GM04503 (cell line): ENCODE data around the gene CASZ1.

Source experiments
- DNase-seq: peaks from one replicate; pipeline ENCODE4 v3.0.0-alpha.2; 2012; ENCODE audit warnings: low read depth

CASZ1 gene

DNA sequence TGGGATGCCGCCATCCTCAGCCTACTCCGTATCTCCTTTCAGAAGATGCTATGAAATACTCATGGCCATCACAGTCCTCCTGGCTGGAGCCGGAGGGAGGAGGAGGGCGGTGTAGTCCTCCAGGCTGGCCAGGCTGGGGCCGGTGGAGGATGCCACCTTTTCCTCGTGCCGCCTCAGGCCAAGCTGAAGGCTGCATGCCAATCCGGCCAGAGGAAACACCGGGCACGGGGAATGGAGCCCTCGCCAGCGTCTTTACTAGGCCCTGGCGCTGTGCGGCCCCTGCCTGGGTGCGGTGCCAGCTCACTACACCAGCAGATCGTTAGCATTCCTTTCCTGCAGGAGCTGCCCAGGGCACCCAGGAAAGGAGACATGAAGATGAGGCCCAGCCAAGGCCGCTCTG, 70.1 kb downstream of the CASZ1 start:
- DNase-seq = no peak

DNA sequence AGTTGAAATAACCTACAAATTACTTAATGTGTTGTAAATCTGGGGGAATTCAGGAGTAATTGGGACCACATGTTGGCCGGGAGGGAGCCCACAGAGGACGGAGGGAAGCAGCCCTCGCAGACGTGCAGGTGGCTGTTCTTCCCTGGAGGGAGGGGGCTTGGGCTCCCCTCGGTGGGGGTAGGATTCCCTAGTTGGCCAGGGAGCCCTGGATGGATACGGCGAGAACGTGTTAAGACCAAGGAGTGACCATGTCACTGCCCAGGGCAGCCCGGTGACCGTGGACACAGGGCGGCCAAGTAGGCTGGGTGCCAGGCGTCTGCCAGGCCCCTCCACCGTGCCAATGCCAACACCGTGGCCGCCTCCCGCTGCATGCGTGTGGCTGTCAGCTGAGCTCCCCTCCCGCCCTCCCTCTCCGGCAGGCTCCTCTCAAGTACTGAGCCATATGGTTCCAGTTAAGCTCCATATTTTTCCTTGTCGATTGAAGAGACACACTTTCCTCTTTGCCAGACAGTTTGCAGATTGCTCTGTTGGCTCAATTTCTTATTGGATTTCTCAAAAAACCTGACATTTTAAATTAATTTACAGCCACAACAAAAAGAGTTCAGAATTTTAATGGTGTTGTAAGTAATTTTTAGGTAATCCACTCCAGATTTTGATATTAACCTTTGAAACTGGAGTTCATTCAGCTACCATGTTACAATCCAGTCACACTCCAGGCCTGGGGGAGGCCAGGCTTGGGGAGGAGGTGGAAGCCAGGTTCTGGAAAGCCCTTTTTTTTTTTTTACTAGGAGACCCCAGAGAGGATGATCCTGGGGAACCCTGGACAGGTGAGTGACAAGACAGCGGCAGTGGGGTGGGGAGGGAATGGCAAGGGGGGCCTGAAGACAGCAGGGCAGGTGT, 71.2 kb downstream of the CASZ1 start:
- peak; percentile 68 for DNase-seq

DNA sequence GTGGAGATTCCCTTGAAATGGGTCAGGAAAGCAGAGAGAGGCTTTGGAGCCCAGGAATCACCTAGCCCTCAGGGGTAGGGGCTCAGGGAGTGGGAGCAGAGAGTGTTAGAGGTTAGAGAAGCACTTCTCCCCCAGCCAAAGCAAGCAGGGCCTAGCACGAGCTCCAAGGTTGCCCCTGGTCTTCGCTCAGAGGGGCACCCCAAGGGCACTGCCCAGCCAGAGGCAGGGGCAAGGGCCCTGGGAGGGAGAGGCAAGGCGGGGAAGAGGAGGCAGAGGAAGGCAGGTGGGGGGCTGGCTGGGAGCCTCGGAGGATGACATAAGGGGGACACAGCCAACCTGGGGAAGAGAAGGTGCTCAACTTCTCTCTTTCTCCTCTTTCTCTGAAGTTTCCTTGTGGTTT, 71.9 kb downstream of the CASZ1 start:
- DNase-seq = no peak

DNA sequence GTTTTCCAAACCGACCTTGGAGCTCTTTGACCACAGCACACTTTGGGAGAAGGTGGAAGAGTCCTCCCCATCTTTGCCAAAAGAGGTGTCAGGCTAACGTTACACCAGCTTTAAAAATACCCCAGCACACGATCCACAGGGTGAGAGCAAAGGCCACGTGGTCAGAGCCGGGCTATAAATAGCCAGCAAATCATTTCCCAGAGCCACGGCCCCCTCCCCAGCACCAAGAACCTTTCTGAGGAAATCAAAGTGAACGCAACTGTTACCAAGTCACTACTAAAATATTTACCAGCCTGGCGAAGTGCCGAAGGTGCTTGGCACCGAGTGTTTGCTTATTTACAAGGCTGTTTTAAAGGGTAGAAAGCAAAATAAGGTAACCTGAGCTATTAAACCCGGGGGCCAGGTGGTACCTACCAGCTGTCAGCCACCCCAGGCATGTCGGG, 72.4 kb downstream of the CASZ1 start:
- no peak for DNase-seq

DNA sequence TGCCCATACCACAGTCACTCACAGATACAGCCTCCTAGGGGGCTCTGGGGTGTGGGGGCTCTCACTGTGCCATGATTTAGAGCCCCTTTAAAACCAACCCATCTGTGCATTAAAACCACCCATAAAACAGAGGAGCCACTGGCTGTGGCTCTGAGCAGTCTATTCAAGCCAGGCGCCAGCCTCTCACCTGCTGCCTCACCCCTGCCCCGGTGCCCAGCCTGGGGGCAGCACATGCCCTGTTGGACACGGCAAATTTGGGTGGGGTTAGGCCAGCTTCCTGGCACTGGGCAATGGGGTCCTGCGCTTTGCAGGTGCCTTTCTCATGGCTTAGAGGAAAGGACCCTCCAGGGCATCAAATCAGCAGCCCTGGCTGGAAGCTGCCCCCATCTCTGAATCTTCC, 73.1 kb downstream of the CASZ1 start:
- no peak for DNase-seq

DNA sequence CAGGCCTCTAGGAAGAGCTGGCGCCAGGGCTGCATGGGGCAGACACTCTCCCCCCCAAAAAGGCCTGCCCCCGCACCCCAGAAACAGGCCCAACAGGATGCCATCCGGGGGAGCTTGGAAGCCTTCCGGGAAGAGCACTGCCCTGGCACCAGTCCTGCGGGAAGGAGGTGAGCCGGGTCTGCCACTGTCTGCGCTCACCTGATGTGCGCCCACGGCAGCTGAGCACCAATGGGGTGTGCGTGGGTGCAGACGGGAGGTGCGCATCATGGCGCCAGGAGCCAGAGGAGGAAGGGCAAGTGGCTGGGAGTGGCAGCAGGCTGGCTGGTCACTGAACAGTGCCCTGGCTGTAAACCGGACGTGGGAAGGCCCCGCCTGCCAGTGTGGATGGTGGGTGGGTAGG, 73.6 kb downstream of the CASZ1 start:
- DNase-seq = no peak

DNA sequence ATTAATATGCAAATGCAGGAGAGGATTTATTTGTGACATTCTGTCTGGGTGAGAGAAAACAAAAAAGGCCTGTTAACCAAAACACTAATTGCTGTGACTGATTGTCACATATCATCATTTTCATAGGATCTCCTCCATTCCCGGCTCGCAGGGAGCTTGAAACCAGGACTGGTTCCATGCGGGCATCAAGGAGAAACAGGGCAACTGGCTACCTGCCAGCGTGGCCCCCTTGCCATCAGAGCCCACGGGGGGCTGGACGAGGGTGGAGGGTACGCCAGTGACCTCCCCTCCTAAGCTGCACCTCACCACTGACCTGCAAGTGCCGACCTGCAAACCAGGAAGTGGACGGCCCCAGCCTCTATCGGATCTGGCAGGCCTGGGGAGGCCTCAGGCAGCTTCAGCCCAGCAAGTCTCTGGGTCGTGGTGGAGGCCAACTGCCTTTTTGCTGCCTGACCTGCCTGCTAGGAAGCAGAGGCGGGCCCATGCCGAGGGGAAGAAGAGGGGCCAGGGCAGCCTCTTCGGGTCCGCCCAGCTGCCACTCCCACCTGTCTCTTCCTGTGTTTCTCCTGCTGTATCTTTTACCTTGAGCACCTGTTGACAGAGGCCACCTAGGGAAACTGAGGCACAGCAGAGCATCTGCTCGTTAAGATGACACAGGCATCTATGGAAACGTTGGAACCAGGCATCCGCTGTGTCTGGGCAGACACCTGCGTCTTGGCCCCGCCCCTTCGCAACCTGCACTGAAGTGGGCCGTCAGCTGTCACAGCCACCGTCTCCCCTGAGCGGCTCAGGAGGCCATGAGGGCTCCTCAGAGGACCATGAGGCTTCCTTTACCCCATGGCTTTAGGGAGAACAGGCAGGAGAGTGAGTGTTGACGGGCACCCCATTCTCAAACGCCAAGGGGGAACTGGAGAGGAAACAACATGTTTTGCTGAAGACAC, 74.8 kb downstream of the CASZ1 start:
- DNase-seq = no peak

DNA sequence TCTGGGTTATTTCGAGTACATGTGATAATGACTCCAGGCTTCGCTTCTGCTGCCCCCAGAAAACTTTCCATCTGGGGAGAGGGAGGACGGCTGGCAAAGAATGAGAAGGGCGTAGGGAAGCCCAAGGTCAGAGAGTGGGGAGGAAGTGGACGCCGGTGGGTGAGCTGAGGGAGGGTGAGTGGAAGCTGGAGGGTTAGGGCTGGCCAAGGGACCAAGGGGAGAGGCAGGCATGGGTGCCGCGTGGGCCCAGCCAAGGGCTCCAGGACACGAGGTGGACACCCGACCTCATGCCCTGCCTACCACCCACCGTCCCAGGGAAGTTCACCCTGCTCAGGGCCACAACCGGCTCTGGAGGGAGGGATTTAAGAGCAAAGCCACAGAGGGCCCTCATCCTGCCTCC, 75.8 kb downstream of the CASZ1 start:
- no peak for DNase-seq

DNA sequence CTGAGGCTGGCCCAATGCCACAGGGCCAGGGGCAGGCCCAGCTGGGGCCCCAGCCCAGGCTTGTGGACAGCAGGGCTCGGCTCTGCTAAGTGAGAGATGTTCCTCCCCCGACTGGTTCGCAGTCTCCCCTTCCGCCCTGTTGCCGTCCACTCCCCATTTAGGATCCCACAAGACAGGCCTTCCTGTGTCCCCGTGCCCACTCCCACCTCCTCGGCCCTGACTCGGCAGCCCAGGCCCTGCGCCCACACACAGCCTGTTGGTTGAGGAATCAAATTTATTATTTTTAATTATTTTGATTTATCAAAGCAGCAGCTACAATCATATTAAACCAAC, 78.4 kb downstream of the CASZ1 start:
- no peak for DNase-seq

DNA sequence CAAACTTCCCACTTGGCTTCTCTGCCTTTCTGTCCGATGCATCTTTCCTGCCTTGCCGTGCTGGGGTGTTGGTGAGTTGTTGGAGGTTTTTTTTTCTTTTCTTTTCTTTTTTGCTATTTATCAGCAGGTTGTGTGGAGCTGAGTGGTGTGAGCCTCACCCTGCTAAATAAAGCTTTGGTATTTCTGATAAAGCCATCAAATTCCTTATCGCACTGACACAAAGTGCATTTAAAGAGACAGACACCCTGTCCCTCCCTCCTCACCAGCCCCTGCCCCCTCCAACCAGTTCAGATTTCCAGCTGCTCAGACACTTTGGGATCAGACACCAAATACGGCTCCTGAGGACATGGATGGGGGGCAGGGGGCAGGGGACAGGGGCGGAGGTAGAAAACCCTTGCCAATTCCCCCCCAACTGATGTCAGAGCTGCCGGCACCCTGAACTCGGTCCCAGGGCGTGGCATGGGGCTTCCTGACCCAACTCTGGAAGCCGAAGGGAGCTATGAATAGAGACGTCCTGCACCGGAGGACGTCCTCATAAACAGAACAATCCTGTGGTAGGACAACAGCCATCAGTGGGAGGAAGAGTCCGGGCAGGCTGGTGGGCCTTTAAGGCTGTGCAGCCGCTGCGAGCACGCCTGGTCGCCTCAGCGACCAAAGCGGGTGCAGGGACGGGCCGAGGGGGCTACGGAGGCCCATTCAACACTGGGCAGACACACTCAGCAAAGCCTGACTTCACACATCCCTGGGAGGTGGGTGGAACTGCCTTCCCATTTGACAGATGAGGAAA, 79.0 kb downstream of the CASZ1 start:
- DNase-seq = no peak

DNA sequence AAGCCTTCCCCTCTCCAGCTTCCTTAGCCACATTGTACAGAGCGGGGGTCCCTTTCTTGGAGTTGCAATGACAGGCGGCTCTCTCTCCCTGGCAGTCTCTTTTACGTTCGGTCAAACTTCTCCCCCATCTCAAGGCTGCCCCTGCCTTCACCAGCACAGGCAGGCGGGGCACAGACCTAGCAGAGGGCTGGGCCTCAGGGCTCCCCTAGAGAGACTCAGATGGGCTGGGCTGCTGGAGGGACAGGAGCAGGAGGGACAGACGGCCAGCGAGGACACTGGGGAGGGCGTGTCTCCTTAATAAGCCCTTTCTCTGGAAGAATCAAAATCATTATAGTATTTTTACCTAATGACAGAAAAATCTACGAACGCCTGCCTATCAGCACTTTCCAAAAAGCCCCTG, 79.6 kb downstream of the CASZ1 start:
- no peak for DNase-seq

DNA sequence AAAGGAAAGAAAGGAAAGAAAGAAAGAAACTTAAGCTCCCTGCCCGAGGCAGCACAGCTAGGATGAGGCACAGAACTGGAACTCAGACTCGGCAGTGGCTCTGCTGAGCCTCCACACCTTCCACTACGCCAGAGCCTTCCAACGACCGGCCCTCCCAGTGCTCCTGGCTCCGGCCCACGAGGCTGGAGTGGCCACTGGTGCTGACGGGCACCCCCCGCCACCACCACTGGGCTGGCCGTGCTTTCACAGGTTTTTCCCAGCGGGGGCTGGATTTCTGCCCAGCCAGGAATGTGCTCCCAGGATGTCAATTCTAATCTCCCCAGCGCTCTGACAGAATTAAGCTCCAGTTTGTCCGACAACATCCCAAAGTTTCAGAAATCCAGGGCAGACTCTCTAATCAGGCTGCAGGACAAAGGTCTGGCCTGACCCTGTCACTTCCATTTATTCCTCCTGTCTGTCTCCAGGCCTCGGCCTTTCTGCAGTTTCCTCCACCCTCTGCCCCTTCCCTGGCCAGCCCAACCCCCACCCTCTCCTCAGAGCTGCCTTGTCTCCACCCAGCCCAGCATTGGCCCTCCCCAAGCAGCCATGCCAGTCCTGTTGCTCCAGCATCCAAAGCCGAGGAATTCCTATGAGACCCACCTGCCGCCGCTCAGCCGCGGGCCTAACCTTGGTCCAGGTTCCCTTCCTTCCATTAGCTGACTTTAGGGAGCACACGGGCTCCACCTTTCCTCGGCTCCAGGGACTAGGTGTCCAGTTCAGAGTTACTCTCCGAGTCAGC, 81.9 kb downstream of the CASZ1 start:
- DNase-seq = no peak

DNA sequence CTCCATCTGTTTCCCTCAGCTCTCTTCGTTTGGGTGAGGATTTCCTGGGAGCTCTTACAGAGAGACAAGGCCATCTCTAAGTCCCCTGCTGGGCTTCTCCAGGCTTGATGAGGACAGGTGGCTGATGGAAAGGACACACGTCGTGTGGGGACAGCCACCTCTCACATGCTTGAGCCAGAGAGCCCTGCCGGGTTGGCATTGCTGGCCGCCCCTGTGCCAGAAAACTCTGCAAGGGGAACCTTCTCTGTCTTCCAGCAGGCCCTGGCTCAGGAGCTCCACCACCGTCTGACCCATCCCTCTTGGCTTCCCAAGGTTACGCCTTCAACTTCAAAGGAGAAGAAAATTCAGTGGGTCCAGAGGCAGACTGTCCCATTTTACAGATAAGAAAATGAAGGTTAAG, 82.8 kb downstream of the CASZ1 start:
- no peak for DNase-seq

DNA sequence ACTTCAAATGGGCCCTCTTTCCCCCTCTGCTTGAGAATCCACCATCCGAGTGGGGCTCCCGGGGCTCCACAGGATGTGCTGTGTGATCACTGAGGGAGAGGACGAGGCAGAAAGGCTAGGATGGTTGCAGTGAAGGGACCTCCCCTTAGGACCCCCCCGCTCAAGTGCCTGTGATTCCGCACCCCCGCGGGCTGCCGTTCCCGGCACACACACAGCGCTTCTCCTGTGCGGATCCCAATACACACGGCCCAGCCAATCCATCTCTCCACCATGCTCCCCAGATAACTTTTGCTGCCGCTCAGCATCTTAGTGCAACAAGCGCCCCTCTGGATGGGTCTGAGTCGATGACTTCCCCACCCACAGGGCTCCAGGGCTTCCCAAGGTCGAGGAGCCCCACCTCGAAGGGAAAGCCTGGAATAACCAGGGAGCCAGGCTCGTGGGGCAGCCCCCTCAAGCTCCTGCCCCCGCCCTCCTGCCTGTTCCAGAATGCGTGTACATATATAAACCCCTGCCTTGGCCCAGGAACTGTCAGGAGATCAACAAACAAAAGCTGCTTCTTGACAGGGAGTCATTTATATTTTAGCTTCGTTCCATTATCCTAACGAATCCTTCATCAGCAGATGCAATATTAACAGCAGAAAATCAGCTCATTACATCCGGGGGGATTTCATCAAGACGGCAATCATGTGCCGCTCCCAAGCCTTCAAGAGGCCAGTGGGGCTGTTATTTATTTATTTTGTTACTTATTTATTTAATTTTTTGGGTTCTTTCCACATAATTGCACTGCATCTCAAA, 83.7 kb downstream of the CASZ1 start:
- no peak for DNase-seq

DNA sequence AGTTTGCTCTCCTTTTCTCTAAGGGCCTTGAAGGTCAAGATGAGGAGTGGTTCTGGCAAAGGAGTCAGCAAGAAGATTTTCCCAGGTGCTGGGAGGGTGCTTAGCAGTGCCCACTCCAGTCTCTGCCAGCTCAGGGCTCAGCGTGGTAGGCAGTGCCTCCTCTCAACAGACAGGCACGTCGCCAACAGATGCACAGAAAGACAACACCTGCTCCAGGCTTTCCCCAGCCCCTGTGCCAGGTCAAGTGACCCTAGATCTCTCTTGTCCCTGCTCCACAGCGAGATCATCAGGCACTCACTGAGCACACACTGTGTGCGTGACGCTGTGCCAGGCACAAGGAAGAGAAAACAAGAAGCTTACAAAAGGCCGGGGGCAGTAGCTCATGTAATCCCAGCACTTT, 86.0 kb downstream of the CASZ1 start:
- no peak for DNase-seq

DNA sequence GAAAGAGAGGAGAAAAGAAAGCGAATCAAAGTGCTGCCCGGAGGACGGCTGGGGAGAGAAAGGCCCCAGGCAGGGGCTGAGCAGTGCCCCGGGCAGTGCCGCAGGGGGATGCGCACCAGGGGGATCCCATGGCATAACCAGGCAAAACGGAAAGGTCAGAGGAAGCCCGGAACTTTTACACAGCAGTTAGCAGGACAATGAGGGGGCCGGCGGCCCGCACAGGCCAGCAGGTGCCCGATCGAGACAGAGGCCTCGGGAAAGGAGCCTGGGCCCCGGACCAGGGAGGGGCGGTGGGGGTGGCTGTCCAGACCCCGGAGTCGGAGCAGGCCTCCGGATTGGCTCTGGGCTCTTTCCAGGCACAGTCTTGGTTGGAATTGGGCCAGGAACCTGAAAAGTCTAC, 86.8 kb downstream of the CASZ1 start:
- no peak for DNase-seq

DNA sequence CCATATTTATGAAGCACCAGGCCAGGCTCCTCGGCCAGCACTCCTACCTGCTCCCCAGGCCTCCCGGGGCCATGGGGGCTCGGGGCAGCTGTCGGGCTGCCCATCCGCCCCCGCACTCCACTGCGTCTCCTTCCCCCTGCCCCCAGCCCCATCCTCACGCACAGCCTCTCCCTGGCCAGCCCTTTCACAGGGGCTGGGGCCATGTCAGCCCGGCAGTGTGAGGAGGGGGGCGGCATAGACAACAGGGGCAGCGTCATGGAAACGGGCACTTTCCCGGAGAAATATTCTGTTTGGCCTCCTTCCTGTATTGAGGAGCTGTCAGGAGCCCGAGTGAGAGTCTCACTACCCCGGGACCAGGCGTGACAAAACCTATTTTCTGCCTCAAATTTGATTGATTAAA, 87.3 kb downstream of the CASZ1 start:
- DNase-seq = no peak

DNA sequence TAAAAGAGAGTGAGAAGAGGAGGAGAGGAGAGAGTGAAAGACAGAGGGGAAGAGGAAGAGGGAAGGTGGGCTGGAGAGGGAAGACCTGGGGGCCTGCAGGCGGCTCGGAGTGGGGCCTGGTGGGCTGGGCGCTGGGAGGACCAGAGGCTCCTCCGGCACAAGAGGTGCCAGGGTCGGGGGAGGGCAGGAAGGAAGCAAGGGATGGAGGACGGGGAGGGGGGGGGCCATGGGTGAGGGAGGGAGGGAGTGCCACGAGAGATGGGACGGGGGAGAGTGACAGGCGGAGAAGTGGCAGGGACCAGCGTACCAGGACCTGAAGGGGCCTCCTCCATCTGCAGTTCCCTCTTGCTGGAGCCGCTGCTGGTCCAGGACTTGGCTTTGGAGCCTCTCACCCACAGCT, 87.7 kb downstream of the CASZ1 start:
- DNase-seq = no peak

DNA sequence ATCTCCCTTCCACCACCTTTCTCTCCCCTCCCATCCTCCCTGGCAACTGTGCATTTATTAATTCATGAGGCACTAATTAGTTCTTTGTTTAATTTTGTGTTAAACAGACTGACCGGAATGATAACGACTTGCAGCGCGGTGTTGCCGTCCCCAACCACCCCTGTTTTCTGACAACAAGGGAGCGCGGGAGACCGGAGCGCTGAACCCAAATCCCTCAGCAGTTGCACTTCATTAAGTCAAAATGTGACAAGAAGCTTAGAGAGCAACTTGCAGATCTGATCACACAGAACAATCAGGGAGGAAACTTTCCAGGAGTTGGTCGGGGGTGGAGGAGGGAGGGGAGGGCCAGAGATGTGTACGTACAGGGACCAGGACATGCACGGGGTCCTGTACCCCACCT, 89.2 kb downstream of the CASZ1 start:
- DNase-seq = no peak

DNA sequence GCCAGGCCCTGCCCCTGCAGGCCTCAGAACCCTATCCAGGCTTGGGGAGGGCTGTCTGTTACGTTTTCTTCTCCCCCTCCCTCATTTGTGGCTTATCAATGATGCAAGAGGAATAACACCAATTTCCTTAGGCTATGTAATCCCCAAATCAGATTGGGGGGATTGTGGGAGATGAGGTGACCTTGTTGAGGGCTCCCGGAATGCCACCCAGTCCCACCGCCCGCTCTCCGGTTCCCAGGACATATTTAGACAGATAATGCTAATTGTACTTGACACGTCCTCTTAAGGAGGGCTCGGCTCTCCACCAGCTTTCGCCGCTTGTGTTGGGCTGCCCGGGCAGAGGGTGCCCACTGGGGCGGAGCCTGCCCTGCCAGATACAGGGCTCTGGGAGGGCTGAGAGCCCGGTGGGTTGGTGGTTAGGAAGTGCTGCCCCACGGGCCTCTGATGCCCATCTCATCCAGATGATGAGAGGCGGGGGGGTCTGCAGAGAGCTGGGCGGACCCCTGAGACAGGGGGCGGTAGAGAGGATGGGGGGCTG, 90.0 kb downstream of the CASZ1 start:
- no peak for DNase-seq

DNA sequence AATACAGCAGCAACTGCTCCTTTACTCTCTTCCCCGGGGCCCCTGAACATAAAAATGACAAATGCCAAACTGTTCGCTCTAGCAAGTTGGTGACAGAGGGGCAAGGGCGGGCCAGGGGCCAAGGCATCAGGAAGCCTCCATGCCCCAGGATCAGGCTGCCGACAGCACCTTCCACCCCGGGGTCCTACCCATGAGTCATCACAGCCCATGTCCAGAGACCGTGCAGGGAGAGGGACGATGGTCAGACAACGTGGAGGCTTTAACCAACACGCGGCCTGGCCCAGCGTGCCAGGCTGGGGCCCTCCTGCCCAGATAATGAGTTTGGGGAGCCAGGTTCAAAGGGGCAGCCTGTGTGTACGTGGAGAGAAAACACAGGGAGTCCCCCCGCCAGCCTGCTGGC, 90.5 kb downstream of the CASZ1 start:
- no peak for DNase-seq
